ENCODE results near the gene AQP6. TPM values are rescaled to one million over a fixed set of nuclear protein-coding genes. Genes with fewer than 3 reads are reported as not detected.

AQP6 gene
- total and polyA plus RNA-seq, 10 of the 15 experiments (the other 5 are each of a cell fraction or from before 2014, with no cell fraction given), result not detected

GRCh38 chr12:50016501-50017475, 44.0 kb downstream of the AQP6 start:
- Histone ChIP-seq H3K9ac (ENCODE audit: control insufficient read depth, insufficient read depth, low read length) (no peak overlapping the region), H4K20me1 (ENCODE audit: control insufficient read depth, insufficient read depth) (no peaks in the 10 kb centered on the region), H3K4me2 (ENCODE audit: control insufficient read depth, insufficient read depth) (no peak overlapping the region), H3K9me3 (replicated peaks; ENCODE audit: control insufficient read depth, insufficient read depth, low read length) (no peaks in the 10 kb centered on the region), H3K4me3 (no peak overlapping the region), H3K4me1 (ENCODE audit: control insufficient read depth, insufficient read depth, low read length) (no peaks in the 10 kb centered on the region), H3K27ac (ENCODE audit: control insufficient read depth, insufficient read depth) (no peak overlapping the region), H3K27me3 (replicated peaks in 1 of 2; ENCODE audit: control insufficient read depth in 2 of 2, insufficient read depth in 2 of 2, low read length in 1 of 2) (no peaks in the 10 kb centered on the region), H2AFZ (ENCODE audit: control insufficient read depth, low read depth, low read length) (no peak overlapping the region), H3K79me2 (ENCODE audit: control insufficient read depth, insufficient read depth, low read length) (peaks cover 53% of the 10 kb centered on the region), H3K36me3 (ENCODE audit: control insufficient read depth in 2 of 2, insufficient read depth in 2 of 2, low read length in 1 of 2) (peaks cover 5 to 7% of the 10 kb centered on the region in 2 experiments; a peak in 2 of 4 replicates)
- FAIRE-seq, result no peak
- ChIA-PET POLR2A (no interaction called here), SMC1A (ENCODE audit: uncharacterized antibody, unreplicated experiment) (interaction anchor here (1.9 kb wide), 2 partner anchors 9 to 10 kb away, joined by 5 to 6 read pairs; partner anchors contain the start of gene RACGAP1), RAD21 (ENCODE audit: unreplicated experiment) (no interaction called here), CTCF (interaction anchor here (1.0 to 15.2 kb wide), 8 partner anchors 10 to 71 kb away, joined by 3 to 114 read pairs (median 4); no protein-coding TSS in a partner anchor)
- in situ Hi-C loops (cut with MboI), result no loop called here
- DNase-seq (ENCODE audit: low read depth, low spot score), result no peak
- BruUV-seq (replicated peaks), result no TSS peak
- TF ChIP-seq CHD4 (IDR thresholded peaks at IDR 0.05), result no peak
- TF ChIP-seq ZBTB40 (IDR thresholded peaks at IDR 0.05; ENCODE audit: borderline replicate concordance), result no peak
- no peak for TF ChIP-seq IKZF2 (IDR thresholded peaks at IDR 0.05)
- no peak for TF ChIP-seq ATF2 (IDR thresholded peaks at IDR 0.05; ENCODE audit: low read length)
- TF ChIP-seq SMAD5 (IDR thresholded peaks at IDR 0.05; ENCODE audit: low read depth), result no peak
- no peak for TF ChIP-seq SUZ12 (IDR thresholded peaks at IDR 0.05; ENCODE audit: unreplicated experiment)
- TF ChIP-seq EED (IDR thresholded peaks at IDR 0.05; ENCODE audit: low read depth), result no peak
- no peak for TF ChIP-seq TCF3 (IDR thresholded peaks at IDR 0.05; ENCODE audit: borderline replicate concordance, insufficient read depth, low read depth, low read length)
- no peak for TF ChIP-seq POLR2AphosphoS5 (IDR thresholded peaks at IDR 0.05; ENCODE audit: low read length)
- TF ChIP-seq MXI1 (IDR thresholded peaks at IDR 0.05; ENCODE audit: low read depth, low read length), result no peak
- no peak for TF ChIP-seq RELA (IDR thresholded peaks at IDR 0.05; ENCODE audit: borderline replicate concordance, partially characterized antibody)
- TF ChIP-seq CEBPB (IDR thresholded peaks at IDR 0.05; ENCODE audit: borderline replicate concordance in 1 of 2, low read depth in 2 of 2, low read length in 2 of 2), result no peak
- no peak for TF ChIP-seq ZNF274 (IDR thresholded peaks at IDR 0.05; ENCODE audit: insufficient read depth, insufficient read length)
- no peak for TF ChIP-seq KLF5 (IDR thresholded peaks at IDR 0.05; ENCODE audit: partially characterized antibody)
- TF ChIP-seq TARDBP (IDR thresholded peaks at IDR 0.05; ENCODE audit: borderline replicate concordance), result no peak
- WGBS (ENCODE audit: insufficient coverage, insufficient replicate concordance, low lambda C conversion rate, missing lambda C conversion rate), result 91% methylated on average over 10 of the region's 10 CpGs
- no peak for ATAC-seq
- intact Hi-C loops (cut with micrococcal nuclease; ENCODE audit: unreplicated experiment), result no loop called here
